ENCODE results near the gene PIK3IP1. TPM values are rescaled to one million over a fixed set of nuclear protein-coding genes. Genes with fewer than 3 reads are reported as not detected.
A peak's percentile ranks its signal among the peaks of the same experiment; 100 is the strongest.
"Not testable (repeated sequence)": the region's sequence is repeated elsewhere in the genome, so short reads cannot be mapped to it uniquely, and the experiment has no call there.

The PIK3IP1 gene
- total RNA-seq, 1 donor from 2014 or later: 12.4 TPM

- no peak for DNase-seq
- H3K36me3 Mint-ChIP-seq (ENCODE audit: low read depth): peaks cover 62% of the 10 kb centered on the region
- no peak overlapping the region for H3K27ac Mint-ChIP-seq
- peaks cover 14% of the 10 kb centered on the region for H3K4me1 Mint-ChIP-seq
- intact Hi-C loops (cut with micrococcal nuclease): no loop called here
- H3K4me3 Mint-ChIP-seq: no peak overlapping the region
- H3K9me3 Mint-ChIP-seq: no peaks in the 10 kb centered on the region
- no peaks in the 10 kb centered on the region for H3K27me3 Mint-ChIP-seq
Measured at GRCh38 chr22:31328544-31328960, 36.3 kb upstream of the PIK3IP1 start.

- peaks cover 59% of the 10 kb centered on the region for H3K36me3 Mint-ChIP-seq (ENCODE audit: low read depth)
- DNase-seq: no peak
- H3K9me3 Mint-ChIP-seq: no peaks in the 10 kb centered on the region
- H3K27ac Mint-ChIP-seq: peak overlapping the region; percentile 15
- H3K4me3 Mint-ChIP-seq: no peak overlapping the region
- intact Hi-C loops (cut with micrococcal nuclease): no loop called here
- H3K4me1 Mint-ChIP-seq: peaks cover 15% of the 10 kb centered on the region
- H3K27me3 Mint-ChIP-seq: no peaks in the 10 kb centered on the region
Measured at GRCh38 chr22:31327806-31328543, 35.7 kb upstream of the PIK3IP1 start.

GRCh38 chr22:31326877-31327276 is 34.6 kb upstream of the PIK3IP1 start:
- Mint-ChIP-seq H3K4me1 (peaks cover 15% of the 10 kb centered on the region), H3K9me3 (no peaks in the 10 kb centered on the region), H3K27me3 (no peaks in the 10 kb centered on the region), H3K27ac (no peak overlapping the region), H3K4me3 (no peak overlapping the region), H3K36me3 (ENCODE audit: low read depth) (peaks cover 59% of the 10 kb centered on the region)
- DNase-seq: no peak
- intact Hi-C loops (cut with micrococcal nuclease): no loop called here

- DNase-seq: no peak
- Mint-ChIP-seq H3K36me3 (ENCODE audit: low read depth) (peaks cover 43% of the 10 kb centered on the region), H3K4me1 (peaks cover 2% of the 10 kb centered on the region), H3K27me3 (no peaks in the 10 kb centered on the region), H3K9me3 (no peaks in the 10 kb centered on the region), H3K4me3 (no peak overlapping the region), H3K27ac (peak overlapping the region; percentile 13)
- intact Hi-C loops (cut with micrococcal nuclease): no loop called here
Measured at GRCh38 chr22:31323578-31324550, 31.6 kb upstream of the PIK3IP1 start.

- no peak for DNase-seq
- H3K4me1 Mint-ChIP-seq: peaks cover 2% of the 10 kb centered on the region
- no peak overlapping the region for H3K4me3 Mint-ChIP-seq
- no peaks in the 10 kb centered on the region for H3K27me3 Mint-ChIP-seq
- H3K27ac Mint-ChIP-seq: no peak overlapping the region
- intact Hi-C loops (cut with micrococcal nuclease): no loop called here
- H3K36me3 Mint-ChIP-seq (ENCODE audit: low read depth): peaks cover 27% of the 10 kb centered on the region
- H3K9me3 Mint-ChIP-seq: no peaks in the 10 kb centered on the region
Measured at GRCh38 chr22:31321421-31321820, 29.1 kb upstream of the PIK3IP1 start.

- not testable (repeated sequence) for DNase-seq, H3K27ac Mint-ChIP-seq
- intact Hi-C loops (cut with micrococcal nuclease): loop anchor here (5.0 kb wide), 2 partner anchors 42 to 82 kb away; no protein-coding TSS in a partner anchor
Measured at GRCh38 chr22:31314220-31314619, 21.9 kb upstream of the PIK3IP1 start.

GRCh38 chr22:31313366-31314147 is 21.3 kb upstream of the PIK3IP1 start:
- no peak overlapping the region for H3K4me3 Mint-ChIP-seq
- H3K27ac Mint-ChIP-seq: no peak overlapping the region
- no peaks in the 10 kb centered on the region for H3K27me3 Mint-ChIP-seq
- DNase-seq: peak; percentile 89
- intact Hi-C loops (cut with micrococcal nuclease): loop anchor here (1.0 to 5.0 kb wide), 4 partner anchors 21 to 101 kb away; partner anchors contain the start of genes LIMK2 and PIK3IP1
- H3K9me3 Mint-ChIP-seq: peaks cover 9% of the 10 kb centered on the region
- H3K4me1 Mint-ChIP-seq: peaks cover 7% of the 10 kb centered on the region
- H3K36me3 Mint-ChIP-seq (ENCODE audit: low read depth): peaks cover 18% of the 10 kb centered on the region

More at GRCh38 chr22:31314220-31314619, 21.9 kb upstream of the PIK3IP1 start:
- H3K4me1 Mint-ChIP-seq, H3K9me3 Mint-ChIP-seq, H3K27me3 Mint-ChIP-seq, H3K4me3 Mint-ChIP-seq: not testable (repeated sequence)
- H3K36me3 Mint-ChIP-seq (ENCODE audit: low read depth): peaks cover 18% of the 10 kb centered on the region

GRCh38 chr22:31308181-31308580 is 15.9 kb upstream of the PIK3IP1 start:
- Mint-ChIP-seq H3K27me3 (no peaks in the 10 kb centered on the region), H3K9me3 (no peaks in the 10 kb centered on the region), H3K4me1 (peaks cover 19% of the 10 kb centered on the region), H3K27ac (peak overlapping the region; percentile 11), H3K36me3 (ENCODE audit: low read depth) (peaks cover 4% of the 10 kb centered on the region), H3K4me3 (peak overlapping the region; percentile 8)
- intact Hi-C loops (cut with micrococcal nuclease): no loop called here
- DNase-seq: peak; percentile 67

GRCh38 chr22:31305194-31305593 is 12.9 kb upstream of the PIK3IP1 start:
- Mint-ChIP-seq H3K4me1 (peaks cover 17% of the 10 kb centered on the region), H3K4me3 (no peak overlapping the region), H3K9me3 (no peaks in the 10 kb centered on the region), H3K27me3 (no peaks in the 10 kb centered on the region), H3K27ac (no peak overlapping the region), H3K36me3 (ENCODE audit: low read depth) (peaks cover 4% of the 10 kb centered on the region)
- intact Hi-C loops (cut with micrococcal nuclease): no loop called here
- DNase-seq: no peak

- H3K27ac Mint-ChIP-seq: no peak overlapping the region
- no peak overlapping the region for H3K4me3 Mint-ChIP-seq
- no peak for DNase-seq
- peaks cover 8% of the 10 kb centered on the region for H3K4me1 Mint-ChIP-seq
- no peaks in the 10 kb centered on the region for H3K9me3 Mint-ChIP-seq
- H3K27me3 Mint-ChIP-seq: no peaks in the 10 kb centered on the region
- peaks cover 2% of the 10 kb centered on the region for H3K36me3 Mint-ChIP-seq (ENCODE audit: low read depth)
- intact Hi-C loops (cut with micrococcal nuclease): no loop called here
Measured at GRCh38 chr22:31302537-31302936, 10.2 kb upstream of the PIK3IP1 start.

GRCh38 chr22:31302006-31302405 is 9.7 kb upstream of the PIK3IP1 start:
- Mint-ChIP-seq H3K27me3 (no peaks in the 10 kb centered on the region), H3K4me1 (peaks cover 6% of the 10 kb centered on the region), H3K36me3 (ENCODE audit: low read depth) (peaks cover 3% of the 10 kb centered on the region), H3K27ac (no peak overlapping the region), H3K9me3 (no peaks in the 10 kb centered on the region), H3K4me3 (no peak overlapping the region)
- DNase-seq: no peak
- intact Hi-C loops (cut with micrococcal nuclease): no loop called here

- H3K4me3 Mint-ChIP-seq: no peak overlapping the region
- DNase-seq: no peak
- H3K9me3 Mint-ChIP-seq: no peaks in the 10 kb centered on the region
- intact Hi-C loops (cut with micrococcal nuclease): no loop called here
- no peaks in the 10 kb centered on the region for H3K27me3 Mint-ChIP-seq
- H3K27ac Mint-ChIP-seq: no peak overlapping the region
- H3K36me3 Mint-ChIP-seq (ENCODE audit: low read depth): peaks cover 2% of the 10 kb centered on the region
- peaks cover 11% of the 10 kb centered on the region for H3K4me1 Mint-ChIP-seq
Measured at GRCh38 chr22:31300896-31301295, 8.6 kb upstream of the PIK3IP1 start.

GRCh38 chr22:31295831-31296657 is 3.8 kb upstream of the PIK3IP1 start:
- H3K27ac Mint-ChIP-seq: peak overlapping the region; percentile 16
- H3K27me3 Mint-ChIP-seq: no peaks in the 10 kb centered on the region
- peaks cover 39% of the 10 kb centered on the region for H3K4me1 Mint-ChIP-seq
- H3K9me3 Mint-ChIP-seq: no peaks in the 10 kb centered on the region
- no peak for DNase-seq
- H3K4me3 Mint-ChIP-seq: peak overlapping the region; percentile 62
- intact Hi-C loops (cut with micrococcal nuclease): loop anchor here (1.0 kb wide), 1 partner anchor 10 kb away; no protein-coding TSS in a partner anchor
- H3K36me3 Mint-ChIP-seq (ENCODE audit: low read depth): peaks cover 2% of the 10 kb centered on the region
